ENCODE results near the gene SPOCK1. TPM values are rescaled to one million over a fixed set of nuclear protein-coding genes. Genes with fewer than 3 reads are reported as not detected.

The SPOCK1 gene
- total RNA-seq, 1 experiment from 2014 or later, result 0.27 TPM

DNA sequence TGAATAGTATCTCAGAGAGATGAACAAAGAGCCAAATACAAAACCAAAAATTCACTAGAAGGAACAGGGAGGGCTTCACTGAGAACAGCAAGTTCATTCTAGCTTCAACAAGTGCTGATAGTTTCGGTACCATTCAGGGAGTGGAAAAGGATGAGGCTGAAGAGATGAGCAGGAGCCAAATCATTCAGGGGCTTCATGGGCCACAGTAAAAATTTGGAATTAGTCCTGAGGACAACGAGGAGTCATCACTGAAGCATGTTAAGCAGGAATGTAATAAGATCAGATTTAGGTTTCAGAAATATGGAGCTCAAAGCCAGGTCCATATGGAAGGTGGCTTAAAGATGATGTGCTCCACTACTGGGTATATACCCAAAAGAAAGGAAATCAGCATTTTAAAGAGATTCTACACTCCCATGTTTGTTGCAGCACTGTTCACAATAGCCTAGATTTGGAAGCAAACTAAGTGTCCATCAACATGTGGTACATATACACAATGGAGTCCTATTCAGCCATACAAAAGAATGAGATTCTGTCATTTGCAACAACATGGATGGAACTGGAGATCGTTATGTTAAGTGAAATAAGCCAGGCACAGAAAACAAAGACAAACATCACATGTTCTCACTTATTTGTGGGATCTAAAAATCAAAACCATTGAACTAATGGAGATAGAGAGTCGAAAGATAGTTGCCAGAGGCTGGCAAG is 36.2 kb downstream of the SPOCK1 start:
- no peaks in the 10 kb centered on the region for H3K9me2 ChIP-seq (ENCODE audit: insufficient read depth)
- H3K4me2 ChIP-seq (ENCODE audit: low read length), result no peak overlapping the region
- no peaks in the 10 kb centered on the region for H3K9me3 ChIP-seq (ENCODE audit: control insufficient read depth in 1 of 2, insufficient read depth in 1 of 2, low read depth in 1 of 2, low read length in 2 of 2)
- POLR2A ChIA-PET, result no interaction called here
- H3K27me3 ChIP-seq (ENCODE audit: insufficient read depth, low read length), result peaks cover 54% of the 10 kb centered on the region
- intact Hi-C loops (cut with micrococcal nuclease), result no loop called here
- no peaks in the 10 kb centered on the region for H3K79me2 ChIP-seq (ENCODE audit: insufficient read depth, low read length)
- ATAC-seq (no peak), DNase-seq (ENCODE audit: low read depth, low spot score) (no peak)
- no TSS peak for BruUV-seq (replicated peaks)
- CTCF ChIA-PET, result no interaction called here
- RAD21 ChIA-PET (ENCODE audit: low non-redundant PET in 1 of 2, low total read pairs in 2 of 2, uncharacterized antibody in 2 of 2, unreplicated experiment in 2 of 2), result no interaction called here
- H3K36me3 ChIP-seq (ENCODE audit: control insufficient read depth in 1 of 2, insufficient read depth in 2 of 2, low read length in 2 of 2), result no peaks in the 10 kb centered on the region
- H3K9ac ChIP-seq (ENCODE audit: low read length), result no peak overlapping the region
- no peaks in the 10 kb centered on the region for H3K4me1 ChIP-seq (ENCODE audit: control insufficient read depth in 1 of 2, insufficient read depth in 2 of 2, low read length in 2 of 2)
- no peak overlapping the region for H3K4me3 ChIP-seq (replicated peaks in 1 of 2; ENCODE audit: low read depth in 1 of 2, low read length in 2 of 2)
- no peak overlapping the region for H3K27ac ChIP-seq (ENCODE audit: low read depth, low read length)
- TF ChIP-seq REST (IDR thresholded peaks at IDR 0.05; ENCODE audit: low read depth), result no peak
- TF ChIP-seq EZH2 (IDR thresholded peaks at IDR 0.05), result no peak
- TF ChIP-seq SIN3A (IDR thresholded peaks at IDR 0.05; ENCODE audit: low read depth), result no peak
- no peak for TF ChIP-seq POLR2AphosphoS5 (IDR thresholded peaks at IDR 0.05; ENCODE audit: low read depth, low read length)
- TF ChIP-seq, protein P1, sequence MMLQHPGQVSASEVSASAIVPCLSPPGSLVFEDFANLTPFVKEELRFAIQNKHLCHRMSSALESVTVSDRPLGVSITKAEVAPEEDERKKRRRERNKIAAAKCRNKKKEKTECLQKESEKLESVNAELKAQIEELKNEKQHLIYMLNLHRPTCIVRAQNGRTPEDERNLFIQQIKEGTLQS (IDR thresholded peaks at IDR 0.05), result no peak
- no peak for TF ChIP-seq ZNF274 (IDR thresholded peaks at IDR 0.05; ENCODE audit: low read depth, low read length)
- no peak for TF ChIP-seq YY1 (IDR thresholded peaks at IDR 0.05; ENCODE audit: extremely low read depth, insufficient replicate concordance, low read depth, low read length)
- TF ChIP-seq SP1 (IDR thresholded peaks at IDR 0.05; ENCODE audit: low read depth), result no peak
- no peak for TF ChIP-seq SRF (IDR thresholded peaks at IDR 0.05; ENCODE audit: low read depth)
- TF ChIP-seq MAX (IDR thresholded peaks at IDR 0.05), result no peak
- no peak for TF ChIP-seq EGR1 (IDR thresholded peaks at IDR 0.05; ENCODE audit: low read depth)
- TF ChIP-seq EZH2phosphoT487 (IDR thresholded peaks at IDR 0.05; ENCODE audit: borderline replicate concordance), result no peak
- TF ChIP-seq FOSL1 (IDR thresholded peaks at IDR 0.05; ENCODE audit: low read depth), result no peak
- TF ChIP-seq CBX3 (IDR thresholded peaks at IDR 0.05; ENCODE audit: low read depth), result no peak
- TF ChIP-seq POLR2A (IDR thresholded peaks at IDR 0.05; ENCODE audit: borderline replicate concordance, extremely low read depth, insufficient read depth, insufficient read length), result no peak
- H4K20me1 ChIP-seq (ENCODE audit: insufficient read depth), result no peaks in the 10 kb centered on the region
- H2AFZ ChIP-seq (ENCODE audit: low read depth, low read length, poor library complexity, severe bottlenecking), result no peak overlapping the region

Measured in HCT116 (cell line).